Measurements from ENCODE around the gene FMO5.
"Not testable (repeated sequence)": the region's sequence is repeated elsewhere in the genome, so short reads cannot be mapped to it uniquely, and the experiment has no call there.

Gene FMO5

DNA sequence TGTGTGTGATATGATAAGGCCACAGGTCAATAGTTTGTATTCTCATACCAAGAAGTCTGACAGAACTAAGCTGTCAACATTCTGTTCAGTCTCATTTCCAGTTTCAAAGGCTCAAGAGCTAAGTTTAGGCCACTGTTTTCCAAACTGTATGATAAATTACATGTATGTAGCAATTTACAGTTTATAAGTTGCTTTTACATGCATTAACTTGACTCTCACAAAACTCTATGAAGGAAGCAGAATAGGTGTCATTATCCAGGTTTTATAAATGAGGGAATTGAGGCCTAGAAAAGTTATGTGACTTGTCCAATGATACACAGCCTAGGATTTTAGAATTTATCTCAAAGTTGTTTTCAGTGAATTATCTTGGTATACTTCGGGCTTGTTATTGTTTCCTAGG, 23.4 kb downstream of the FMO5 start:
- no peak overlapping the region for H2AFZ ChIP-seq (ENCODE audit: low read length)
- no peaks in the 10 kb centered on the region for H4K20me1 ChIP-seq (ENCODE audit: insufficient read depth, low read length)
- H3K4me1 ChIP-seq (ENCODE audit: insufficient read depth, low read length, severe bottlenecking) = no peaks in the 10 kb centered on the region
- H3F3A ChIP-seq (ENCODE audit: insufficient read depth, low read length) = no peaks in the 10 kb centered on the region
- no peak overlapping the region for H3K4me2 ChIP-seq (ENCODE audit: low read length)
- H3K79me2 ChIP-seq (ENCODE audit: insufficient read depth, low read length) = no peaks in the 10 kb centered on the region
- no peak overlapping the region for H3K4me3 ChIP-seq (ENCODE audit: low read depth, low read length, poor library complexity, severe bottlenecking)
- no peak overlapping the region for H3K27ac ChIP-seq (ENCODE audit: low read depth, low read length, poor library complexity, severe bottlenecking)
- no peak overlapping the region for H3K9ac ChIP-seq (ENCODE audit: low read length)
- H3K27me3 ChIP-seq (ENCODE audit: insufficient read depth, low read length) = no peaks in the 10 kb centered on the region
- no peaks in the 10 kb centered on the region for H3K36me3 ChIP-seq (ENCODE audit: insufficient read depth, low read length)
- TF ChIP-seq, protein P1, sequence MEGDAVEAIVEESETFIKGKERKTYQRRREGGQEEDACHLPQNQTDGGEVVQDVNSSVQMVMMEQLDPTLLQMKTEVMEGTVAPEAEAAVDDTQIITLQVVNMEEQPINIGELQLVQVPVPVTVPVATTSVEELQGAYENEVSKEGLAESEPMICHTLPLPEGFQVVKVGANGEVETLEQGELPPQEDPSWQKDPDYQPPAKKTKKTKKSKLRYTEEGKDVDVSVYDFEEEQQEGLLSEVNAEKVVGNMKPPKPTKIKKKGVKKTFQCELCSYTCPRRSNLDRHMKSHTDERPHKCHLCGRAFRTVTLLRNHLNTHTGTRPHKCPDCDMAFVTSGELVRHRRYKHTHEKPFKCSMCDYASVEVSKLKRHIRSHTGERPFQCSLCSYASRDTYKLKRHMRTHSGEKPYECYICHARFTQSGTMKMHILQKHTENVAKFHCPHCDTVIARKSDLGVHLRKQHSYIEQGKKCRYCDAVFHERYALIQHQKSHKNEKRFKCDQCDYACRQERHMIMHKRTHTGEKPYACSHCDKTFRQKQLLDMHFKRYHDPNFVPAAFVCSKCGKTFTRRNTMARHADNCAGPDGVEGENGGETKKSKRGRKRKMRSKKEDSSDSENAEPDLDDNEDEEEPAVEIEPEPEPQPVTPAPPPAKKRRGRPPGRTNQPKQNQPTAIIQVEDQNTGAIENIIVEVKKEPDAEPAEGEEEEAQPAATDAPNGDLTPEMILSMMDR (IDR thresholded peaks at IDR 0.05; ENCODE audit: low read length) = no peak
- no peak for TF ChIP-seq EZH2 (IDR thresholded peaks at IDR 0.05; ENCODE audit: borderline replicate concordance, low read length)
- no peaks in the 10 kb centered on the region for H3K9me2 ChIP-seq (ENCODE audit: low read depth, low read length)
- H3K9me3 ChIP-seq (ENCODE audit: low read length) = no peaks in the 10 kb centered on the region

DNA sequence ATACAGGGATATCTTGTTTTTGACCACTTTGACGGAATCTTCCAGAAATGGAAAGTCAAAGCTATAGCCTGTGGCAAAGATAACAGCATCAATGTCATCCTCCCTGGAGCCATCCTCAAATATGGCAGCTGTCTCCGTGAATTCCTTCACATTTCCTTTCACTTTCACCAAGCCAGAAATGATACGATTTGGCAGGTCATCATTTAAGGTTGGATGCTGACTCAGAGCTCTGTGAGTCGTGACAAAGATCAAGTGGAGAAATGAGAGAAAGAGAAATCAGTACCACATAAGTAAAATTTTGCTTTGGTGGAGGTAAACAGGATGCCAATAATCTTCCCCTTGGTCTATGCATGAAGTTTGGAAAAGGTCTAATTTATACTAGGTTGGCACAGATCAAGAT, 23.9 kb downstream of the FMO5 start:
- H3K36me3 ChIP-seq (ENCODE audit: insufficient read depth, low read length) = no peaks in the 10 kb centered on the region
- no peak overlapping the region for H2AFZ ChIP-seq (ENCODE audit: low read length)
- TF ChIP-seq, protein P1 (IDR thresholded peaks at IDR 0.05; ENCODE audit: low read length) = no peak
- TF ChIP-seq EZH2 (IDR thresholded peaks at IDR 0.05; ENCODE audit: borderline replicate concordance, low read length) = no peak
- no peak overlapping the region for H3K4me2 ChIP-seq (ENCODE audit: low read length)
- no peak overlapping the region for H3K4me3 ChIP-seq (ENCODE audit: low read depth, low read length, poor library complexity, severe bottlenecking)
- H3K27ac ChIP-seq (ENCODE audit: low read depth, low read length, poor library complexity, severe bottlenecking) = no peak overlapping the region
- H3K27me3 ChIP-seq (ENCODE audit: insufficient read depth, low read length) = no peaks in the 10 kb centered on the region
- H3K9me2 ChIP-seq (ENCODE audit: low read depth, low read length) = no peaks in the 10 kb centered on the region
- H3K79me2 ChIP-seq (ENCODE audit: insufficient read depth, low read length) = no peaks in the 10 kb centered on the region
- H4K20me1 ChIP-seq (ENCODE audit: insufficient read depth, low read length) = no peaks in the 10 kb centered on the region
- no peaks in the 10 kb centered on the region for H3K4me1 ChIP-seq (ENCODE audit: insufficient read depth, low read length, severe bottlenecking)
- H3K9me3 ChIP-seq (ENCODE audit: low read length) = no peaks in the 10 kb centered on the region
- no peaks in the 10 kb centered on the region for H3F3A ChIP-seq (ENCODE audit: insufficient read depth, low read length)
- no peak overlapping the region for H3K9ac ChIP-seq (ENCODE audit: low read length)

DNA sequence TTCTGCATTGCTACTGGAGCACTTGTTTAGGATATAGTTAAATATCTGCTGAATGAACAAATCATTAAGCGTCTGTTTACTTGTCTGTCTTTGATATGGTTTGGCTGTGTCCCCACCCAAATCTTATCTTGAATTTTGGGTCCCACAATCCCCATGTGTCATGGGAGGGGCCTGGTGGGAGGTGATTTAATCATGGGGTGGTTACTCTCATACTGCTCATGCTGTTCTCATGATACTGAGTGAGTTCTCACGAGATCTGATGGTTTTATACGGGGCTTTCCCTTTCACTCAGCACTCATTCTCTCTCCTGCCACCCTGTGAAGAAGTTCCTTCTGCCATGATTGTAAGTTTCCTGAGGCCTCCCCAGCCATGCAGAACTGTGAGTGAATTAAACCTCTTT, 27.8 kb downstream of the FMO5 start:
- not testable (repeated sequence) for H3K27ac ChIP-seq (ENCODE audit: low read depth, low read length, poor library complexity, severe bottlenecking); H3K9me3 ChIP-seq (ENCODE audit: low read length); H3K9ac ChIP-seq (ENCODE audit: low read length); H3F3A ChIP-seq (ENCODE audit: insufficient read depth, low read length); H3K79me2 ChIP-seq (ENCODE audit: insufficient read depth, low read length); H4K20me1 ChIP-seq (ENCODE audit: insufficient read depth, low read length); H3K27me3 ChIP-seq (ENCODE audit: insufficient read depth, low read length); H3K4me3 ChIP-seq (ENCODE audit: low read depth, low read length, poor library complexity, severe bottlenecking); H3K9me2 ChIP-seq (ENCODE audit: low read depth, low read length); H2AFZ ChIP-seq (ENCODE audit: low read length); H3K4me2 ChIP-seq (ENCODE audit: low read length); H3K36me3 ChIP-seq (ENCODE audit: insufficient read depth, low read length); H3K4me1 ChIP-seq (ENCODE audit: insufficient read depth, low read length, severe bottlenecking)

DNA sequence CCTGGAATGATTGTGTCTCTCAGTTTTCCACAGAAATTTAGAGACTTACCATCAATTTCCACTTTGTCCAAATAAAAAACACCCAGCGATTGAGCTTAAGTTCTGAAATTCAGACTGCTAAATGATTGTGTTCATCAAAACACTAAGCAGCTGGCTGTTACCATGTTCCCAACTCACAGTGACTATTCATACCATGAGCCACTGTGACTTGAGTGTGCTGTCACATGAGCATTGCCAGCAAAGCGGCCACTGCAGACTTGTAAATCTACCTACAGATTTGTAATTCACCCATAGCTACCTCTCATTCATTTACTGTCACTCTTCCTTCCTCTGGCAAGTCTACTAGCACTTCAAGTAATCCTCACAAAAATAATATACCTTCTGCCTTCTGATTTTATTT, 35.6 kb downstream of the FMO5 start:
- no peaks in the 10 kb centered on the region for H3K9me3 ChIP-seq (ENCODE audit: low read length)

More for the DNA sequence above, 35.6 kb downstream of the FMO5 start:
- TF ChIP-seq, protein P1 (IDR thresholded peaks at IDR 0.05; ENCODE audit: low read length) = no peak
- no peak for TF ChIP-seq EZH2 (IDR thresholded peaks at IDR 0.05; ENCODE audit: borderline replicate concordance, low read length)
- Histone ChIP-seq H3K9ac (ENCODE audit: low read length) (no peak overlapping the region), H3K36me3 (ENCODE audit: insufficient read depth, low read length) (no peaks in the 10 kb centered on the region), H3K27ac (ENCODE audit: low read depth, low read length, poor library complexity, severe bottlenecking) (no peak overlapping the region), H3K4me2 (ENCODE audit: low read length) (no peak overlapping the region), H3K27me3 (ENCODE audit: insufficient read depth, low read length) (no peaks in the 10 kb centered on the region), H3K4me1 (ENCODE audit: insufficient read depth, low read length, severe bottlenecking) (no peaks in the 10 kb centered on the region), H3K79me2 (ENCODE audit: insufficient read depth, low read length) (no peaks in the 10 kb centered on the region), H4K20me1 (ENCODE audit: insufficient read depth, low read length) (no peaks in the 10 kb centered on the region), H3K9me2 (ENCODE audit: low read depth, low read length) (no peaks in the 10 kb centered on the region), H3F3A (ENCODE audit: insufficient read depth, low read length) (no peaks in the 10 kb centered on the region), H2AFZ (ENCODE audit: low read length) (no peak overlapping the region), H3K4me3 (ENCODE audit: low read depth, low read length, poor library complexity, severe bottlenecking) (no peak overlapping the region)
